SU-DHL-6 (cell line): Measurements from ENCODE around the gene RARRES1.

ENCODE experiments used
- H2AFZ ChIP-seq: fragments of 200-600 bp; sonication (generic); 2 replicates; pipeline ENCODE4 v1.6.1; 2014; ENCODE audit warnings: low read depth, mild to moderate bottlenecking, moderate library complexity, mixed read lengths, antibody characterized with exemption, low read length; ENCODE audit not compliant: severe bottlenecking
- H3F3A ChIP-seq: fragments of 200-600 bp; shearing (Covaris generic); 2 replicates; pipeline ENCODE4 v1.6.0; 2016; ENCODE audit warnings: antibody characterized with exemption, mild to moderate bottlenecking; ENCODE audit not compliant: insufficient read depth
- H3K27ac ChIP-seq: fragments of 200-600 bp; sonication (generic); 2 replicates; pipeline ENCODE4 v1.5.1; 2016; ENCODE audit warnings: low read depth, mild to moderate bottlenecking, low read length, moderate library complexity, mixed read lengths
- H3K27me3 ChIP-seq: fragments of 200-600 bp; sonication (generic), shearing (Covaris generic); 2 replicates; pipeline ENCODE4 v1.6.0; 2014; ENCODE audit warnings: mild to moderate bottlenecking, low read length
- H3K36me3 ChIP-seq: fragments of 200-600 bp; sonication (generic); 2 replicates; pipeline ENCODE4 v1.6.1; 2014; ENCODE audit warnings: mild to moderate bottlenecking, low read length, mixed read lengths
- H3K4me2 ChIP-seq: fragments of 300-600, 200-600 bp; shearing (Covaris generic), sonication (generic); 2 replicates; pipeline ENCODE4 v1.6.0; 2014; ENCODE audit warnings: low read length, low read depth, mild to moderate bottlenecking; ENCODE audit not compliant: poor library complexity, severe bottlenecking
- H3K4me3 ChIP-seq: fragments of 200-600 bp; sonication (generic); 2 replicates; pipeline ENCODE4 v1.5.1; 2014; ENCODE audit warnings: antibody characterized with exemption, low read length, mild to moderate bottlenecking, mixed read lengths; ENCODE audit not compliant: insufficient read depth, poor library complexity, severe bottlenecking
- H3K79me2 ChIP-seq: fragments of 200-600 bp; sonication (generic); 2 replicates; pipeline ENCODE4 v1.6.1; 2014; ENCODE audit warnings: mild to moderate bottlenecking, low read length, moderate library complexity; ENCODE audit not compliant: insufficient read depth
- H3K9ac ChIP-seq: fragments of 200-600 bp; sonication (generic); 2 replicates; pipeline ENCODE4 v1.7.0; 2014; ENCODE audit warnings: mild to moderate bottlenecking, low read length
- H3K9me2 ChIP-seq: fragments of 200-600 bp; sonication (generic); replicated peaks from 2 replicates; pipeline ENCODE4 v1.6.1; 2014; ENCODE audit warnings: low read length; ENCODE audit not compliant: insufficient read depth
- H3K9me3 ChIP-seq: fragments of 200-600 bp; sonication (generic); 2 replicates; pipeline ENCODE4 v1.6.1; 2014; ENCODE audit warnings: low read length, mixed read lengths; ENCODE audit not compliant: insufficient read depth
- H4K20me1 ChIP-seq: fragments of 200-600 bp; sonication (generic); 2 replicates; pipeline ENCODE4 v1.6.1; 2014; ENCODE audit warnings: low read depth, mild to moderate bottlenecking, antibody characterized with exemption, low read length, moderate library complexity, mixed read lengths
- CTCF ChIP-seq: fragments of 200-600 bp; sonication (generic); IDR thresholded peaks from one replicate; pipeline ENCODE4 v1.5.1; 2017; ENCODE audit warnings: antibody characterized with exemption, mild to moderate bottlenecking, low read length, moderate library complexity; ENCODE audit not compliant: insufficient read depth, poor library complexity, severe bottlenecking
- EZH2phosphoT487 ChIP-seq: fragments of 200-600 bp; sonication (generic), shearing (Covaris generic); conservative IDR thresholded peaks from 2 replicates; pipeline ENCODE4 v1.6.1; 2018; ENCODE audit warnings: mild to moderate bottlenecking, antibody characterized with exemption, low read length, moderate library complexity, mixed read lengths

The RARRES1 gene

GRCh38 chr3:158702815-158703481, 29.3 kb downstream of the RARRES1 start:
- H3K36me3 ChIP-seq = peaks cover 1% of the 10 kb centered on the region; the same call in 1 of the 2 replicates
- no peak overlapping the region for H3K4me3 ChIP-seq
- no peak for TF ChIP-seq EZH2phosphoT487
- no peak for TF ChIP-seq CTCF
- no peaks in the 10 kb centered on the region for H3K79me2 ChIP-seq
- no peak overlapping the region for H3K27ac ChIP-seq
- no peaks in the 10 kb centered on the region for H3K9me3 ChIP-seq
- no peak overlapping the region for H2AFZ ChIP-seq
- H3K4me2 ChIP-seq = no peak overlapping the region
- H3K27me3 ChIP-seq = no peaks in the 10 kb centered on the region
- no peaks in the 10 kb centered on the region for H4K20me1 ChIP-seq
- H3K9me2 ChIP-seq = no peaks in the 10 kb centered on the region
- H3K9ac ChIP-seq = no peak overlapping the region
- H3F3A ChIP-seq = no peaks in the 10 kb centered on the region

GRCh38 chr3:158701420-158702065, 30.7 kb downstream of the RARRES1 start:
- Histone ChIP-seq H3K9ac (no peak overlapping the region), H2AFZ (no peak overlapping the region), H3K27me3 (no peaks in the 10 kb centered on the region), H3K4me3 (no peak overlapping the region), H3F3A (no peaks in the 10 kb centered on the region), H3K36me3 (no peaks in the 10 kb centered on the region; the same call in 1 of the 2 replicates), H3K27ac (no peak overlapping the region), H3K9me3 (no peaks in the 10 kb centered on the region), H3K4me2 (no peak overlapping the region), H3K79me2 (no peaks in the 10 kb centered on the region), H4K20me1 (no peaks in the 10 kb centered on the region), H3K9me2 (no peaks in the 10 kb centered on the region)
- TF ChIP-seq EZH2phosphoT487 = no peak
- TF ChIP-seq CTCF = no peak

GRCh38 chr3:158700559-158700958, 31.7 kb downstream of the RARRES1 start:
- no peaks in the 10 kb centered on the region for H4K20me1 ChIP-seq
- H3K27ac ChIP-seq = no peak overlapping the region
- no peaks in the 10 kb centered on the region for H3K27me3 ChIP-seq
- H3K36me3 ChIP-seq = no peaks in the 10 kb centered on the region; the same call in 1 of the 2 replicates
- no peak overlapping the region for H2AFZ ChIP-seq
- no peaks in the 10 kb centered on the region for H3K9me3 ChIP-seq
- no peaks in the 10 kb centered on the region for H3K9me2 ChIP-seq
- no peak overlapping the region for H3K9ac ChIP-seq
- H3K79me2 ChIP-seq = no peaks in the 10 kb centered on the region
- no peak overlapping the region for H3K4me3 ChIP-seq
- TF ChIP-seq CTCF (no peak), EZH2phosphoT487 (no peak)
- H3F3A ChIP-seq = no peaks in the 10 kb centered on the region
- H3K4me2 ChIP-seq = no peak overlapping the region
